Neural cell (in vitro differentiated cells): Measurements from ENCODE around the gene PTEN.

ENCODE experiments used
- CTCF ChIP-seq: fragments of 450-650 bp; IDR thresholded peaks from 2 replicates; pipeline ENCODE4 v1.5.1; 2014; ENCODE audit warnings: antibody characterized with exemption, mild to moderate bottlenecking, moderate library complexity; ENCODE audit not compliant: poor library complexity, severe bottlenecking
- EP300 ChIP-seq: fragments of 450-650 bp; conservative IDR thresholded peaks from 2 replicates; pipeline ENCODE4 v1.6.1; 2014; ENCODE audit warnings: antibody characterized with exemption, mild to moderate bottlenecking, moderate library complexity; ENCODE audit not compliant: poor library complexity, severe bottlenecking
- EZH2 ChIP-seq: fragments of 200-600, 300-800 bp; shearing (Covaris generic), sonication (generic); IDR thresholded peaks from 2 replicates; pipeline ENCODE4 v1.6.1; 2014; ENCODE audit warnings: antibody characterized with exemption, low read length, borderline replicate concordance, mild to moderate bottlenecking; ENCODE audit not compliant: insufficient read depth, poor library complexity, severe bottlenecking
- POLR2AphosphoS5 ChIP-seq: IDR thresholded peaks from 2 replicates; pipeline ENCODE4 v1.6.1; 2012
- REST ChIP-seq: IDR thresholded peaks from 2 replicates; pipeline ENCODE4 v1.6.1; 2012; ENCODE audit warnings: borderline replicate concordance
- SMC3 ChIP-seq: fragments of 450-650 bp; conservative IDR thresholded peaks from 2 replicates; pipeline ENCODE4 v1.6.1; 2014; ENCODE audit warnings: antibody characterized with exemption, mild to moderate bottlenecking, moderate library complexity; ENCODE audit not compliant: poor library complexity
- TAF1 ChIP-seq: IDR thresholded peaks from 2 replicates; pipeline ENCODE4 v1.6.1; 2012; ENCODE audit warnings: low read depth

GRCh38 chr10:87843714-87844113 is 19.7 kb upstream of the PTEN start:
- TF ChIP-seq CTCF (no peak), EP300 (no peak), TAF1 (no peak), REST (no peak), POLR2AphosphoS5 (no peak), EZH2 (no peak), SMC3 (no peak)
